AG08395 (cell line): Measurements from ENCODE around the gene WIZ.
"Not testable (repeated sequence)": the region's sequence is repeated elsewhere in the genome, so short reads cannot be mapped to it uniquely, and the experiment has no call there.

ENCODE experiments used
- DNase-seq: peaks from one replicate; pipeline ENCODE4 v3.0.0; 2012; ENCODE audit warnings: mixed read lengths, low spot score

The WIZ gene

GRCh38 chr19:15449620-15450527 is at the start of gene WIZ:
Gene WIZ, minus strand, starts transcription at chr19:15449956. Its CDS starts 1,649 bp downstream, at chr19:15448307.
- DNase-seq: peak; percentile 95

- no peak for DNase-seq
Measured at GRCh38 chr19:15498910-15499309, 49.2 kb upstream of the WIZ start.

- DNase-seq: no peak
Measured at GRCh38 chr19:15498156-15498858, 48.6 kb upstream of the WIZ start.

- no peak for DNase-seq
Measured at GRCh38 chr19:15495151-15495550, 45.4 kb upstream of the WIZ start.

- DNase-seq: no peak
Measured at GRCh38 chr19:15488489-15489226, 38.9 kb upstream of the WIZ start.

GRCh38 chr19:15487038-15487437 is 37.3 kb upstream of the WIZ start:
- DNase-seq: no peak

GRCh38 chr19:15485768-15486167 is 36.0 kb upstream of the WIZ start:
- not testable (repeated sequence) for DNase-seq

- DNase-seq: not testable (repeated sequence)
Measured at GRCh38 chr19:15480996-15481395, 31.2 kb upstream of the WIZ start.

GRCh38 chr19:15479391-15480345 is 29.9 kb upstream of the WIZ start, which contains the start of gene PGLYRP2:
Gene PGLYRP2, minus strand, starts transcription at chr19:15479501. Its CDS starts 130 bp downstream, at chr19:15479371.
- no peak for DNase-seq

- no peak for DNase-seq
Measured at GRCh38 chr19:15476325-15476724, 26.6 kb upstream of the WIZ start.

GRCh38 chr19:15475611-15476010 is 25.9 kb upstream of the WIZ start:
- DNase-seq: no peak

- DNase-seq: no peak
Measured at GRCh38 chr19:15475169-15475568, 25.4 kb upstream of the WIZ start.

- not testable (repeated sequence) for DNase-seq
Measured at GRCh38 chr19:15473821-15474220, 24.1 kb upstream of the WIZ start.

- DNase-seq: no peak
Measured at GRCh38 chr19:15471639-15472101, 21.9 kb upstream of the WIZ start.

GRCh38 chr19:15469513-15470297 is 19.9 kb upstream of the WIZ start:
- DNase-seq: no peak

- no peak for DNase-seq
Measured at GRCh38 chr19:15468675-15469512, 19.1 kb upstream of the WIZ start.

GRCh38 chr19:15467734-15468214 is 18.0 kb upstream of the WIZ start:
- no peak for DNase-seq

- no peak for DNase-seq
Measured at GRCh38 chr19:15466851-15467733, 17.3 kb upstream of the WIZ start.
